Colonic mucosa (tissue), 4 donors: ENCODE results near the gene RFFL. TPM values are rescaled to one million over a fixed set of nuclear protein-coding genes. Genes with fewer than 3 reads are reported as not detected.
"Not testable (repeated sequence)": the region's sequence is repeated elsewhere in the genome, so short reads cannot be mapped to it uniquely, and the experiment has no call there.

ENCODE experiments used
- DNase-seq: peaks from one replicate; pipeline ENCODE4 v3.0.0-alpha.2; 2020
- H3K27ac ChIP-seq: fragments of 200-600 bp; one replicate; pipeline ENCODE4 v1.8.0; 2021
- H3K27me3 ChIP-seq: fragments of 200-600 bp; one replicate; pipeline ENCODE4 v1.8.0; 2021
- H3K36me3 ChIP-seq: fragments of 200-600 bp; one replicate; pipeline ENCODE4 v1.8.0; 2021
- H3K4me1 ChIP-seq: fragments of 200-600 bp; one replicate; pipeline ENCODE4 v1.8.0; 2021; ENCODE audit warnings: mild to moderate bottlenecking
- H3K4me3 ChIP-seq: fragments of 200-600 bp; one replicate; pipeline ENCODE4 v1.8.0; 2021
- H3K9ac ChIP-seq, 2 donors: one replicate each; pipeline ENCODE4 v1.7.0; 2013; ENCODE audit warnings: control low read depth in 2 of 2, low read depth in 2 of 2, low read length in 2 of 2
- H3K9me3 ChIP-seq: fragments of 200-600 bp; one replicate; pipeline ENCODE4 v1.8.0; 2021
- intact Hi-C: fragments of 100-400 bp; cut with DNase I; formaldehyde crosslinking; loops from one replicate; pipeline ENCODE4 v1.14.1; 2022
- total RNA-seq, 2 donors: library from RNA; stranded (reverse); fragmentation: NEBNext Ultra II Directional in 1 of 2; extraction: Animal tissue kit (Norgen Biotek cat#: 25700) in 1 of 2; gene quantifications; one replicate each; pipeline ENCODE4 v1.2.1, GENCODE V29; 2021
- TF ChIP-seq, protein P1 (sequence below): fragments of 200-600 bp; IDR thresholded peaks from one replicate; pipeline ENCODE4 v1.8.0; 2022; ENCODE audit warnings: antibody characterized with exemption, mild to moderate bottlenecking
- donor health status: healthy.
- donor health status: DM: no; HTN: no; CAD: no.
- donor health status: DM: no; HTN: no; CAD: no.

Gene RFFL
- 10 to 100 TPM; 48.4 to 82.5 TPM for total RNA-seq

DNA sequence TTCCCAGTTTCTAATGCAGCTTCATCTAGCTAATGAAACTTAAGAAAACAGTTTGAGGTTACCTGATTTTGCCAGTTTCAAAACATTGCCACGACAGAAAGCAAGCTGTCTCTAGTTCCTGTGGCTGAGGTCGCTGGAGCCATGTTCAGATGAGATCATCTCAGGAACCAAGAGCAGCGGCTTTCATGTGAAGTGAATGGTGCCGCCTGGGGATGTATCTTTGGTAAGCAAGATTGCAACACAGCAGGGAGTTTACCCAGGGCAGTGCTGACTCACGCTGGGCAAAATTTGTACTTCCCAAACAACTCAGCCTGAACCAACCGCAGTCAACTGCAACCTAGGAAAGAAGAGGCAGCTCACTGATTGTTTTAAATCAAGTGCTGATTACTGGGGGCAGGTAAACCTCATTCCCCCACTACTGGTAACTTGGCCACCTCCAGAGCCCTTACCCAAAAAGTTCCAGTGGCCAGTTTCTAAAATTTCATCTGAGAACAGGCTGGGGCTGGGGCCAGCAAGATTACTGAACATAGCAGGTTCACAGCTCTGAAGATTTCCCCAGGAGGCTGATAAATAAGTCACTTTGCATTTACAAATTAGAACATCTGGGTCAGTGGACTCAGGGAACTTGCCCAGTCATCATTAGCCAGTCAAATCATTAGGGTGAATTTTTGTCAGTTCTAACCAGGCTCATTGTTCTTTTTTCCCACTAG is at the start of gene RFFL:
TSS of gene RFFL (minus strand) at position 194 of the 710 bp plus-strand sequence. CDS start 37,154 bp downstream, outside the sequence.
- intact Hi-C loops = no loop called here
- peak within 1 kb of the TSS in 1 of 2 donors; percentile 67 for H3K9ac ChIP-seq
- H3K4me1 ChIP-seq = peaks cover 7% of the 10 kb centered on the region
- peak; percentile 90 for DNase-seq
- TF ChIP-seq, protein P1, sequence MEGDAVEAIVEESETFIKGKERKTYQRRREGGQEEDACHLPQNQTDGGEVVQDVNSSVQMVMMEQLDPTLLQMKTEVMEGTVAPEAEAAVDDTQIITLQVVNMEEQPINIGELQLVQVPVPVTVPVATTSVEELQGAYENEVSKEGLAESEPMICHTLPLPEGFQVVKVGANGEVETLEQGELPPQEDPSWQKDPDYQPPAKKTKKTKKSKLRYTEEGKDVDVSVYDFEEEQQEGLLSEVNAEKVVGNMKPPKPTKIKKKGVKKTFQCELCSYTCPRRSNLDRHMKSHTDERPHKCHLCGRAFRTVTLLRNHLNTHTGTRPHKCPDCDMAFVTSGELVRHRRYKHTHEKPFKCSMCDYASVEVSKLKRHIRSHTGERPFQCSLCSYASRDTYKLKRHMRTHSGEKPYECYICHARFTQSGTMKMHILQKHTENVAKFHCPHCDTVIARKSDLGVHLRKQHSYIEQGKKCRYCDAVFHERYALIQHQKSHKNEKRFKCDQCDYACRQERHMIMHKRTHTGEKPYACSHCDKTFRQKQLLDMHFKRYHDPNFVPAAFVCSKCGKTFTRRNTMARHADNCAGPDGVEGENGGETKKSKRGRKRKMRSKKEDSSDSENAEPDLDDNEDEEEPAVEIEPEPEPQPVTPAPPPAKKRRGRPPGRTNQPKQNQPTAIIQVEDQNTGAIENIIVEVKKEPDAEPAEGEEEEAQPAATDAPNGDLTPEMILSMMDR = no peak
- no peaks in the 10 kb centered on the region for H3K36me3 ChIP-seq
- H3K27me3 ChIP-seq = no peaks in the 10 kb centered on the region
- H3K9me3 ChIP-seq = no peaks in the 10 kb centered on the region
- peak within 1 kb of the TSS; percentile 74 for H3K27ac ChIP-seq
- H3K4me3 ChIP-seq = no peak within 1 kb of the TSS

DNA sequence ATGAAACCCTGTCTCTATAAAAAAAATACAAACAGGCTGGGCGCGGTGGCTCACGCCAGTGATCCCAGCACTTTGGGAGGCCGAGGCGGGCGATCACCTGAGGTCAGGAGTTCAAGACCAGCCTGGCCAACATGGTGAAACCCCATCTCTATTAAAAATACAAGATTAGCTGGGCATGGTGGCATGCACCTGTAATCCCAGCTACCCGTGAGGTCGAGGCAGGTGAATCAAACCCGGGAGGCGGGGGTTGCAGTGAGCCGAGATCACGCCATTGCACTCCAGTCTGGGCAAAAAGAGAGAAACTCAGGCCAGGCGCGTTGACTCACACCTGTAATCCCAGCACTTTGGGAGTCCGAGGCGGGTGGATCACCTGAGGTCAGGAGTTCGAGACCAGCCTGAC is 47.3 kb upstream of the RFFL start:
- H3K9me3 ChIP-seq, DNase-seq, H3K27ac ChIP-seq, H3K4me1 ChIP-seq, H3K36me3 ChIP-seq, intact Hi-C loops, H3K9ac ChIP-seq, H3K27me3 ChIP-seq, H3K4me3 ChIP-seq: not testable (repeated sequence)

DNA sequence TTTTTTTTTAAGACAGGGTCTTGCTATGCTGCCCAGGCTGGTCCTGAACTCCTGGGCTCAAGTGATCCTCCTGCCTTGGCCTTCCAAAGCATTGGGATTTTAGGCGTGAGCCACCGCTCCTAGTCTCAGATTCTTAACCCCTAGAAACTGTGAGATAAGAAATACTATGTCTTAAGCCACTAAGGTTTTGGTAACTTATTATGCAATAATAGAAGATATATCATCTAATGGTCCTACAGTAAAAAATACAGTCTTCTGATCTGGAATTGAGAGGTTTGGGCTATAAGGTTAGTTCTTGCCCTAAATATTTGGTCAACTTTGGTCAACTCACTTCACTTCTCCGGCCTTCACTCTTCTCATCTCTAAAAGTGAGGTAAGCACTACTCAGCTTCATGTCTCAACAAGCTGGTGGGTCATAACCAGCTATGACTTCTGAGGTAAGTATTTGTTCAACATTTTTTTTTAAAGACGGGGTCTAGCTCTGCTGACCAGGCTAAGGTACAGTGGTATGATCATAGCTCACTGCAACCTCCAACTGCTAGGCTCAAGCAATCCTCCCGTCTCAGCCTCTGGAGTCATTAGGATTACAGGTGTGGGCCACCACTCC is 41.4 kb upstream of the RFFL start:
- Histone ChIP-seq H3K9ac (no peak overlapping the region), H3K9me3 (no peaks in the 10 kb centered on the region), H3K4me1 (no peaks in the 10 kb centered on the region), H3K4me3 (no peak overlapping the region), H3K27me3 (no peaks in the 10 kb centered on the region), H3K36me3 (peaks cover 6% of the 10 kb centered on the region), H3K27ac (no peak overlapping the region)
- no peak for DNase-seq
- TF ChIP-seq, protein P1 = no peak
- intact Hi-C loops = no loop called here

GRCh38 chr17:35103271-35103670 is 39.8 kb upstream of the RFFL start:
- intact Hi-C loops = no loop called here
- no peak overlapping the region for H3K9ac ChIP-seq
- no peak overlapping the region for H3K27ac ChIP-seq
- H3K4me1 ChIP-seq = no peaks in the 10 kb centered on the region
- TF ChIP-seq, protein P1 = no peak
- no peak for DNase-seq
- no peak overlapping the region for H3K4me3 ChIP-seq
- no peaks in the 10 kb centered on the region for H3K27me3 ChIP-seq
- peaks cover 6% of the 10 kb centered on the region for H3K36me3 ChIP-seq
- H3K9me3 ChIP-seq = no peaks in the 10 kb centered on the region

DNA sequence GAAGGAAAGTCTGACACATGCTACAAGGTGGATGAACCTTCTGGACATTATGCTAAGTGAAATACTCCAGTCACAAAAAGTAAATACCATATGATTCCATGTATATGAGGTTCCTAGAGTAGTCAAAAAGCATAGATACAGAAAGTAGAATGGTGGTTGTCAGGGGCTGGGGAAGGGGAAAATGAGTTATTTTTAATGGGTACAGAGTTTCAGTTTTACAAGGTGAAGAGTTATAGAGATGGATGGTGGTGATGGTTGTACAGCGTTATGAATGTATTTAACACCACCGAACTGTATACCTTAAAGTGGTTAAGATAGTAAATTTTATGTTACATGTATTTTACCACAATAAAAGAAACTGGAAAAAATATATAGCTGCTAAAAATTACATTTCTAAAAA is 38.2 kb upstream of the RFFL start:
- Histone ChIP-seq H3K36me3 (peaks cover 6% of the 10 kb centered on the region), H3K9me3 (no peaks in the 10 kb centered on the region), H3K4me1 (no peaks in the 10 kb centered on the region), H3K27ac (no peak overlapping the region), H3K9ac (no peak overlapping the region), H3K27me3 (no peaks in the 10 kb centered on the region), H3K4me3 (no peak overlapping the region)
- intact Hi-C loops = no loop called here
- TF ChIP-seq, protein P1 = no peak
- no peak for DNase-seq

DNA sequence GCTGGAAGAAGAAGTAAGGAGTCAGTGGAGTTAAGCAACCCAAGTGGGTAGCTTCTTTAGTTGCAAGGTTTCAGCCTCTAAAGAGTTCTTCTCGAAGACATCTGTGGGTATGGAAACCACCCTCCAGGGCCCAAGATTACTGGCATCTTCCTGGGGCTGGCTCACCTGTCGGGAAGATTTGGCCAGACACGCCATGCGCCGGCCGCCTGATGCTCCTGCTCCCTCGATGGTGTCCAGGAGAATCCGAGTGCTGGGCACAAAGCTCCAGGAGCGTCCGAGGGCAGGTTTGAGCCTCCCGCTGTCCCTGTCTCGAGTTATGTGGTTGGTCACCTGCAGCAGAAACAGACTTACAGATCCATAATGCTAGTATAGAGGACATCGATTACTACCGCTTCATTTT is 37.5 kb upstream of the RFFL start:
- no peak overlapping the region for H3K9ac ChIP-seq
- H3K36me3 ChIP-seq = peaks cover 2% of the 10 kb centered on the region

More for the DNA sequence above, 37.5 kb upstream of the RFFL start:
- DNase-seq = no peak
- H3K4me1 ChIP-seq = no peaks in the 10 kb centered on the region
- TF ChIP-seq, protein P1 = no peak
- intact Hi-C loops = no loop called here
- no peaks in the 10 kb centered on the region for H3K27me3 ChIP-seq
- H3K9me3 ChIP-seq = no peaks in the 10 kb centered on the region
- no peak overlapping the region for H3K27ac ChIP-seq
- no peak overlapping the region for H3K4me3 ChIP-seq
